HCT116 (cell line): ENCODE results near the gene FAM81A.

Experiments
- CTCF ChIP-seq, 3 experiments: fragments of 200-600 bp in 1 of 3; sonication (generic) in 1 of 3; IDR thresholded peaks in 2 of 3; conservative IDR thresholded peaks in 1 of 3; 2 replicates each; pipeline ENCODE4 v1.5.1; 2012 to 2017; ENCODE audit warnings: low read depth in 2 of 3, low read length in 2 of 3, antibody characterized with exemption in 1 of 3, borderline replicate concordance in 1 of 3, control low read depth in 1 of 3, mild to moderate bottlenecking in 1 of 3, mixed read lengths in 1 of 3, mixed run types in 1 of 3, moderate library complexity in 1 of 3; ENCODE audit not compliant: insufficient read depth in 1 of 3
- POLR2A ChIP-seq: IDR thresholded peaks from 2 replicates; pipeline ENCODE4 v1.7.0; 2011; ENCODE audit warnings: borderline replicate concordance; ENCODE audit not compliant: insufficient read depth, insufficient read length; ENCODE audit errors: extremely low read depth
- POLR2AphosphoS5 ChIP-seq: IDR thresholded peaks from 2 replicates; pipeline ENCODE4 v1.6.1; 2011; ENCODE audit warnings: mild to moderate bottlenecking, low read depth, low read length, moderate library complexity
- RAD21 ChIP-seq: IDR thresholded peaks from 2 replicates; pipeline ENCODE4 v1.6.1; 2012; ENCODE audit warnings: low read depth, mild to moderate bottlenecking
- ZBTB33 ChIP-seq: IDR thresholded peaks from 2 replicates; pipeline ENCODE4 v1.6.1; 2011; ENCODE audit warnings: mild to moderate bottlenecking, low read length, moderate library complexity; ENCODE audit not compliant: insufficient replicate concordance; ENCODE audit errors: extremely low read depth
- ZNF274 ChIP-seq: fragments of 200-500 bp; sonication (Bioruptor generic); IDR thresholded peaks from 2 replicates; pipeline ENCODE4 v1.6.1; 2014; ENCODE audit warnings: mild to moderate bottlenecking, low read depth, low read length, inconsistent platforms

GRCh38 chr15:59528429-59528828 lies 90.4 kb downstream of the FAM81A start:
- TF ChIP-seq CTCF (IDR thresholded peaks at IDR 0.05 in 2 of 3, conservative IDR thresholded peaks at IDR 0.05 in 1 of 3; ENCODE audit: borderline replicate concordance in 1 of 3, insufficient read depth in 1 of 3, low read depth in 2 of 3, low read length in 2 of 3), result no peak
- no peak for TF ChIP-seq RAD21
- TF ChIP-seq POLR2AphosphoS5, result no peak
- TF ChIP-seq ZBTB33, result no peak
- no peak for TF ChIP-seq POLR2A
- no peak for TF ChIP-seq ZNF274
